Smooth muscle cell of the brain vasculature (primary cell): ENCODE measurements around the gene TP53TG5.
"Not testable (repeated sequence)": the region's sequence is repeated elsewhere in the genome, so short reads cannot be mapped to it uniquely, and the experiment has no call there.

Experiments
- DNase-seq: peaks from one replicate; pipeline ENCODE4 v3.0.0-alpha.2; 2012; ENCODE audit warnings: low read depth, low spot score

The TP53TG5 gene

DNA sequence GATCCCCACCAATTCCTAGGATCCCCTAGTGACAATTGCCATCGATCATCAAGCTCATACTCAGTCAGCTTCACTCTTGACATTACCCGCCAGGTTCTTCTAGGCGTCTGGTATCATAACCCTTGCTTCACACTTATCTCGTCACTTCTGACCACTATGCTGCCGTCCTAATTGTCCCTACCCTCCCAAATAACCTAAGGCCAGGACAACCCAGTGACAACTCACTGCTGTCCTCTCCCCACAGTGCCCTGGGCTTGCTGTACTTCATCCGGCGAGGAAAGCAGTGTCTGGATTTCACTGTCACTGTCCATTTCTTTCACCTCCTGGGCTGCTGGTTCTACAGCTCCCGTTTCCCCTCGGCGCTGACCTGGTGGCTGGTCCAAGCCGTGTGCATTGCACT, 11.5 kb downstream of the TP53TG5 start:
- no peak for DNase-seq

DNA sequence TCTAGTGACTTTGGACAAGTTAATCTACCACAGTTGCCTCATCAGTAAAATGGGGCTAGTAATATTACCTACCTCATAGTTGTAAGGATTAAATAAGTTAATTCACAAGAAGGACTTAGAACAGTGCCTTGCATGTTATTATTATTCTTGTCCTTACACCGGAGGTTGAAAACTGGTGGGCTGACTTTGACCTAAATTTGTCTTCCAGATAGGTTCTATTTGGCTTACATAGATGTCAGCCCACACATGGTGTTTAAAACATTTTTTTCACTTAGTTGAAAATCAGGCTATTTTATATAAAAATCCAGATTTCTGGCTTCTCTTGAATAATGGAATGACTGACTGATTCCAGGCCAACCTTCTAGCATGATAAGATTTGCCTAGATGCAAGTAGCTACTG, 11.9 kb downstream of the TP53TG5 start:
- DNase-seq, result no peak

DNA sequence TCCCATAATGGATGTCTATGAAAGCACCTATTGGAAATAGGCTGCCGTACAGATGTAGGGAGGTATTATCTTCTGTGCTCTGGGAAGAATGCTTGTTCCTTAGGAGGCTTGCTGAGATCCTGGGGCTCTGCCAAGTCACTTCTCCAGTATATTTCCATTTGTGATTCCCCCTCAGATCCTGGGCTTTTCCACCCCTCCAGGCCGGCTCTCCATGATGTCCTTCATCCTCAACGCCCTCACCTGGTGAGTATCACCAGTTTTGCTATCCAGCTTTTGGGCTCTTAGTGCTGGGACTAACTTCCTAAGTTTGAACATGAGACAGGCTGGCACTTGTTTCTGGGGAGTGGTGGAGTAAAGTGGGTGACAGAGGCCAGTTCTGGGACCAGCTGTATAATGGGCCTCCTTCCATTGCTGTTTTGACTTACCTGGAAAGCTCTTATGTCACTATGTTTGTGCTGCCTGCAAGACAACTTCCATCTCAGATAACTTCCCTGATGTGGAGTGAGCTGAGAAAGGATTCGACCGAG, 12.6 kb downstream of the TP53TG5 start:
- DNase-seq, result no peak

DNA sequence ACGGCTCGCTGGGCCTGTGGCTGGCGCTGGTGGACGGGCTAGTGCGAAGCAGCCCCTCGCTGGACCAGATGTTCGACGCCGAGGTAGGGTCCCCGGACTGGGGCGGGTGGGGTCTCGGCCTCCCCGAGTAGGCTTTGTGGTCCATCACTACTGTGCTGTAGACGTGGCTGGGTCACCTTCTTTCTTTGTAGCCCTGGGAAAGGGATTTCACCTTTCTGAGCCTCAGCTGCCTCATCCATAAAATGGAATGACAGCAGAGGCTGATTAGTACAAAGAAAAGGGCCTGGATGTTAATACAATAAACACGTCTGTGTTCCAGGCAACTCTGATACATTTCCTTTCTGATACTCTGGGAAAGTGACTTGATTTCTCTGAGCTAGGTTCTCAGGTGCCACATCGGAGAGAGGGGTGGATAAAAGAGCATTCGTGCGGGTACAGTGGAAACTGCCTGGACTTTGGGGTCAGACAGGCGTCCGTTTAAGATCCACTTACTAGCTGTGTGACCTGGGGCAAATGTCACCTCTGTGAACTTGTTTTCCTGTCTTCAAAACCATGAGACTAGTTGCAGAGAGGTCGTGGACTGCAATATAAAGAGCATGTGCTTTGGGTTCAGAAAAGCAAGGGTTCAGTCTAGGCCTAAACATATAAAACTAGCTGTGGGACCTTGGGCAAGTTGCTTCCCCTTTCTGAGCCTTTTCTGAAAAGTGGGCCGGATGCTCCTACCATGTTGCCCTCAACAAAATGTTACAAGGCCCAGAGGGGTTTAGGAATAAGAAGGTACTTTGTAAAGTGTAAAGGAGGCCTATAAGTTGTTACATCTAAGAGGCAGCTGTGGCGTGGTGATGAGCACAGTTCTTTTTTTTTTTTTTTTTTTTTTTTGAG, 14.3 kb downstream of the TP53TG5 start:
- no peak for DNase-seq

DNA sequence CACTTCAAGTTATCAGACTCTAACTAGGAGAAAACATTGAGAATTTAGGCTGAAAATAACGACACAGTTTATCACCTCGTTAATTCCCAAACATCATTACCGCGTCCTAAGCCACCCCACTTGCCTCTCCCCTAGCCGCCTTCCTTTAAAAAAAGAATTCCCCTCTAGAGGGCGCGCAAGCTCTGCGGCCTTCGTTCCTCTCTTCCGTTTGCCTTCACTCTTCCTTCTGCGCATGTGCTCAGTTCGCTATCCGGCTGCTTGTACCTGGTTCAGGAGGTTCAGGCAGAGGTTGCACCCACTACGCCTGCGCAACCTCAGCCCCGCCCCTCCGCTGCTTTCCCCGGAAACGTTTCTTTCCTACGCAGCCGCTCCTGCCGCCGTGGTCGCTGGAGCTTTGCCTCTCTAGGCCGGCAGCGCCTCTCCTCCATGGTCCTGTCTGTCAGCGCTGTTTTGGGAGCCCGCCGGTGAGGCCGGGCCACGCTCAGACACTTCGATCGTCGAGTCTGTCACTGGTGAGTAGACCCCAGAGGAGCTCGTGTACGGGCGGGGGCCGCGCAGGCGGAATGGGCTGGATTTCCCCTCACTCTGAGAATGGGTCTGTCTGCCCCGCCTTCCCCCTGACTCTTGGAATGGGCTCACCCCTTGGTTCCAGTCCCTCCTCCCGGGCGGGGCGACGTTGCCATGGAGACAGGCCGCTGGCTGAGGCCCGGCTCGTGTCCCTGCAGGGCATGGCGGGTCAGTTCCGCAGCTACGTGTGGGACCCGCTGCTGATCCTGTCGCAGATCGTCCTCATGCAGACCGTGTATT, 15.1 kb downstream of the TP53TG5 start, which contains the start of gene SYS1:
TSS of gene SYS1 (plus strand) at position 353 of the 807 bp plus-strand sequence. CDS start at position 729, 376 bp downstream.
- DNase-seq, result peak; percentile 94

DNA sequence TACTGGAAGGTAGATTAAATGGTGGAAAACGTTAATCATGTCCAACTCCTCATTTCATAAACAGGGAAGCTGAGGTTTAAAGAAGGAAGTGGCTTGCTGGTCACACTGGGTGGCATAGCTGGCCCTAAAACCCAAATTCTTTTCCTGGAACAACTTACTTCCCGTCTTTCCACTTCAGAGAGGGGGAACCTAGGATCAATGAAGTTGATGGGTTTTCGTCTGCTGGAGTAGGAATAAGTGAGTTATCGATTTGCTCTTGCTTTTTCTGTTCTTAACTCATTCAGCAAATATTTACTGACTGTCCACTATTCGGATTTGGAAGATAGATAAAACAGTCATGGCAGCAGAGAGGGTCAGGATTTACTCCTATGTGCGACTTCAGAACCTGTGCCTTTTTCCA, 16.3 kb downstream of the TP53TG5 start:
- DNase-seq, result no peak

DNA sequence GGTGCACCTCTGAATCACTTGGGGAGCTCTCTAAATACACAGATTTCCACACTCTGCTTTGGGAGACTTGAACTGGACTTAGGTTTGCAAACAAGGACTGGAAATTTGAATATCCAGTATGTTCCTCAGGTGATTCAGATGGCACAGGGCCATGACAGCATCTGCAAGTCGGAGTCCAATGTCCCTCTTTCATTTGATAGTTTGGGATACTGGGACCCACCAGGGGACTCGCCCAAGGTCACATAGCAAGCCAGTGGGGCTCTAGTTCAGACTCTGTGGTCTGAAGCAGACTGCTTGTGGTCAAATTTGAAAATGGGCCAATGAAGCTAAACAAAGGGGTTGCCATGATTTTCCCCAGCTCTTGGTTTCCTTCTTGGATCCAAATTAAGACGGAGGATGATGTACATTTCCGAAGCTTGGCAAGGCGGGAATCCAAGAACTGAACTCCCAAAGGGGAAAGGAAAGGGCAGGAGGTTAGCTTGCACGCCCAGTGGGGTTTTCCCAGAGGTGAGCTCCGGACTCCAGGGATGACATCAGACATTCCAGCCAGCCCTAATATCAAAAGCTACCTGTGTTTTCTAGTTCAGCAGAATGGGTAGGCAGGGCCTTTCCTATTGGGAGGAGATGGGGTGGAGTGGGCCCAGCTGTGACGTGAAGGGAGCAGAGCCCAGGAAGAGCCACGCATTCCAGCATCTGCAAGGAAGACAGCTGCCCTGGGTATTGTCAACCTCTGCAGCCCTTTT, 18.5 kb downstream of the TP53TG5 start:
- no peak for DNase-seq

DNA sequence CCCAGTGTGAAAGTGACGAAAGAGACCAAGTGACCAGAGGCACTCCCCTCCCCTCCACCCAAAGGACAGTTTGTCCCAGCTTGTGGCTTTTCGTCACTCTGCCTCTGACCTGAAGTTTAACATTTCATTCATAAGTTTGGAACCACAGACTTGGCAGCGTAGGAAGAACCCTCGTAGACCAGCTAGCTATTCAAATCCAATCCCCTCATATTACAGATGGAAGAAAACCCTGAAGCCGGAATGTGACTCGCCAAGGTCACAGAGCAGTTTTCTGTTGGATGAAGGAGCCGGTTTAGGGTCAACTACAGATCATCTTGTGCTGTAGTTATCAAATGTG, 19.1 kb downstream of the TP53TG5 start:
- DNase-seq, result no peak

DNA sequence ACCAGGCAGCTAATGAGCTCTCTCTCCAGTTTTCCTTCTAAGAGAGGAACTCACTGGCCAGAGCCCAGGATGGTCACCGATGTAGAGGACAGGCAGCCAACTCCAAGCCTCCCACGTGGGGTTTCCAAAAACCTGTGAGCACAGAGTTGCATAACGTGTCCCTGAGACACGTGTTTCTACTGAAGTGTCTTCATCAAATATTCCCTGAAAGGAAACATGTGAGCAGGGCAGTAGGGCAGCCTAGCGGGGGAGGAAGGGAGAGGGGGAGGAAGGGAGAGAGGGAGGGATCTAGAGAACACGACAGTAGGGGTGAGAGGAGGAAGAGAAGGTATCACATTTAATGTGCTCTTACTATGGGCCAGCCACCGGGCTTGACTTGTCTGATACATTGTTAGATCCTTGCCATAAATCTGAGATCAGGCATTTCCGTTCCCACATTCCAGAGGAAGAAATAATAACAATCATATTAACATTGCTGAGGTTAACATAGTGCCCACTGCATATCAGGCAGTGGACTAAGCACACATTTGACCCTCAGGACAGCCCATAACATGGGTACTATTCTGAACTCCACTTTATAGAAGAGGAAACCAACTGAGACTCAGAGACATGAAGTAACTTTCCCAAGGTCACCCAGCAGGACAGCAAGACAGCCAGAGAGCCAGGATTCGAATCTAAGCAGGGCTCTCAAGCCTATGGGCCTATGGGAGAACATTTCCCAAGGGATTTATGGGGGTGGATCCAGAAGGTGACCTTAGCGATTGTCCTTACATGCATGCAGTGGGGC, 19.6 kb downstream of the TP53TG5 start:
- DNase-seq, result no peak

DNA sequence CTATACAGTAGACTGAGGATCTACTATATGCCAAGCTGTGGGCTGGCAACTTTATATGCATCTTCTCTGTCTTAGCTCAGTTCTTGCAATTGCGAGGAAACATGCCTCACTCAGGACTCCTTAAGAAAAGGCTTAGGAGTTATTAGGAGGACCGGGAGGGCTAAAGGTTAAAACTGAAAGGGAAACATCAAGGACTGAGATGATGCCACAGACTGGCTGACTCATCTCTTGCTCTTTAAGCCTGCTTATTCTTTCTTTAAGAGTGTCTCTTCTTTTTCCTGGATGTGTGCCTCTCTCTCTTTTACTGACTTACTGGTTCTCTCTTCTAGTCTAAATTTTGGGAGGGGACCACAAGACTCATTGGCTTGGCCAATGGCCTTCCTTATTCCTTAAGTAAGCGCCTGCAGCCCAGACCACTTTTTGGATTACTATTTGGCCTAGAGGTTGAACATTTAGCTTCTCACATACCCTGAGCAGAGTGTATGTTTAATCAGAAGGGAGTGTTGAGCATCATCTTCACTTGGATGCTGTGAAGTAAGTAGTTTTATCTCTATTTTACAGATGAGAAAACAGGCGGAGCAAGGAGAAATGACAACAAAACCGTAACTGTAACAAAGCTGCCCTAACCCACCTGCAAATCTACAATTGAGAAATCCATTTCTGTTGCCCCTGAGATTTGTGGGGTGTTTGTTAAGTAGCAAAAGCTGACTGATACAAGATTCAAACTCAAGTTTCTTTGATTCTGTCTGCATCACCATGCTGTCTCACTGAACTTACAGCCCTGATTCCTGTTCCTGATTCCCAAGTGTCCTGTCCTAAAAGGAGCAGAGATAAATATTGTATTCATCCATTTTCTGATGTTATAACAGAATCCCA, 22.7 kb downstream of the TP53TG5 start:
- no peak for DNase-seq

DNA sequence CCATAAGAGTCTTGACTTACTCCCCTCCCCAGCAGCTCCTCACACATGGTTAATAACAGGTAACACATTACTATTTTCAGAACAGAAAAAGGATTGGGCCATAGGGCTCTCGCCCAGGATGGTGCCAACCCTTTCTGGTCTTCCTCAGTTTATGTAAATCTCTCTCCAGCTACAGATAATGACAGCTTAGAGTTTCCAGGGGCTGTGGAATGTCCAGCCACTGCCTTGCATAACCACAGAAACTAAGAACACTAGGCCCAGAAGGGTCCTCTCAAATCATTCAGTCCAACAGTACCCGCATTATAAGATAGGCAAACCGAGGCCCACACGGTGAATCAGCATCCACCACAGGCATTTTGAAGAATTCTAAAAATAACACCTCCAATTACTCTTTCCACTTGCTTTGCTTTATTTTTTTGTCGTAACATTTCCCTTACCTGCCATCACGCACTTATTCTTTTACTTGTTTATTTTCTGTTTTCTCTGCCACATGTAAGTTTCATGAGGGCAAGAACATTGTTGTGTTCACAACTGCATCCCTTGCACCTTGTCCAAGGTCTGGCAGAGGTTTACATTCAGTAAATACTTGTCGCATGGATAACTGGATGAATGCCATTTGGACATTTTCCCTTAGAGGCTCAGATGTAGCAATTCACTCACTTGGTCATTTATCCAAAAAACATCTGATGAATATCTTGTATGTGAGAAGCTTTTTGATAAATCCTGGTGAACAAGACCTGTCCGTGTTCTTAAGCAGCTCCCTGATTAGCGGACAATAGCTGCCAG, 23.5 kb downstream of the TP53TG5 start:
- DNase-seq, result no peak

DNA sequence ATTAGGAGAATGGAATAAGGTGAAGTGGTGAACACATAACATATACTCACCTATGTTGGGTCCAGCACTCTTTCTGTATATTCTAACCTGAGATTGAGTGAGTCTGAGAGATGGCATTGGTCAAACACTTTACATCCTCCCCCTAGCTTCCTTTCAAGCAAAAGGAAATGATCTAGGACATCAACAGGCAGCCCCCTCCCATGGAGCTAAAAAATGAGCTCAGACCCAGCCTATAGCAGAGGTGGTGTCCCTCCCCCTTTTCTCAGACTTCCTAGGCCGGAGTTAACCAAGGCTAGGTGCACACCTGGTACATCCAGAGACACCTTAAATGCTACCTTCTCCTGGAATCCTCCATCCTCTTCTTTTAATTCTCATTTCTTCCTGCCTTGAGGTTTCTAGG, 24.4 kb downstream of the TP53TG5 start:
- no peak for DNase-seq

DNA sequence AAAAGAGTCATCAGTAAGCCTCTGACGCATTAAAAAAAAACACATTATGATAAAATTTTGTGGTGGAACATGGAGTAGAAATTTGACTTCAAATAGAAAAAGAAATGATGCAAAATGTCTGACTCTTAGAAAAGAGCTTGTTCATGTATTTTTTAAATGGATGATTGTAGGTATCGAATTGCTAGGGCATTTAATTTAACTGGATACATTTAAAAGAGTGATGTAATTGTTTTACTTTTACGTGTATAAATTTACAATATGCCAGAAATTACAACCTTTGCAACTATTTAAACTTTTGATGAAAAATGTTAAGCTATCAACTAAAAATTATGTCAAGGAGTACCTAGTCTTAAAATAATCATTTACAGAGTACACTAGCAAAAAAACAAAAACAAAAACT, 25.4 kb downstream of the TP53TG5 start:
- no peak for DNase-seq

DNA sequence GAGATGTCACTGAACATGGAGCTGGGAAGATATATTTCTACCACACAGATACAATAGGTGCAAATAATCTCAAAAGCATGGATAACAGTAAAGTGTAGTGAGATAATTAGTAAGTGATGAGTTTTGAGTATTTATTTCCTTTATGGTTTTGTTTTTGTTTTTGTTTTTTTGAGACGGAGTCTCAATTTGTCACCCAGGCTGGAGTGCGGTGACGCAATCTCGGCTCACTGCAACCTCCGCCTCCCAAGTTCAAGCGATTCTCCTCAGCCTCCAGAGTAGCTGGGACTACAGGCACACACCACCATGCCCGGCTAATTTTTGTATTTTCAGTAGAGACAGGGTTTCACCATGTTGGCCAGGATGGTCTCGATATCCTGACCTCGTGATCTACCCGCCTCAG, 27.3 kb downstream of the TP53TG5 start:
- DNase-seq, result not testable (repeated sequence)

DNA sequence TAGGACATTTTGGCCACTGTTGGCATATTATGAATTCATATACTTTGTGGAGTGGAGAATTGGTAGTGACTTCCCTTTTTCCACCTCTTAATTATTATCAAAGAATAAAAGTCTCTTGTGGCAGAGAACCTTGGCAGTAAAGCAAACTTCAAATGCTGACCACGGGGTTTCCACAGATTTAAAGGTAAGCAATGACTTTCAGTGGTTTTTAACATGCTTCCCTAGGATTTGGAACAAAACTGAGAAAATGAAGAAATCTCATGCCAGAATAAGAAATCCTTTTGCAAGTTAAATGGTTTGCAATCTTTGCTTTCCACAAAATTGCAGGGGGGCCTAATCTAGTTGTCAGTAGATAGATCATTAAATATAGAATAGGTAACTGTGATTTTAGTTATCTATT, 27.9 kb downstream of the TP53TG5 start:
- no peak for DNase-seq

DNA sequence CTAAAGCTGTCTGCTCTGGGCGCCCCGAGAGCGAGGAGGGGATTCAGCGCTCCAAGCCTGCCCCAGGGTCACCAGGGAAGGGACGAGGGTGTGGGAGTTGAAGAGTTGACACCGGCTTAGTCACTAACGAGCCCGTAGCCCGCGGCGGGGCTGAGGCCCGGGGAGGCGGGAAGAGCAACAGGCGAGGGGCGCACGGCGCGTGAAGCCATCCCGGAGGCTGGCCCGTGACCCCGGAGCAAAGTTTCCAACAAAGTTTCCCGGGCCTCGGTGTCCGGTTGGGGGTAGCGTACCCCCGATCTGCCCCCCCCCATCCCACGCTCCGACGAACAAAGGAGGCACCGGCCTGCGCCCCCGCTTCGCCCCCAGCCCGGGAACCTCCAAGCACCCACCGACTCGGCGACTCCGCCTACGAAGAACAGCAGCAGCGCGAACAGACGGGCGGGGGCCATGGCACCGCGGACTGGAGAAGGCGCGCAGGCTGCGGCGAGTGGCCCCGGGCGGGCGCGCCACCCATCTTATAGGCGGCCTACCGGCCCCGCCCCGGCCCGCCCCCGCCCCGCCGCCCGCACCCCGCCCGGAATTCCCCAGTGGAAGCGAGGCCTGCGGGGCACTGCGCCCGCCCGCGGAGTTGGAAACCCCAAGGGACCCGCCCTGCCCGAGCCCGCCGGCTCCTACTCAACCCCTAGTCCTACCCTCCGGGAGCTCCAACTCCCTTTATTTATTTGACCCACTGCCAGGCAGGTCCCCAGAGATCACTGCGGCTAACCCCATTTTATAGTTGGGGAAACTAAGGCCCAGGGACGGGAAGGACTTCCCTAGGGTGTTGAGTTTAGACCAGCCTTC, 30.0 kb downstream of the TP53TG5 start, which contains the start of gene SDC4:
TSS of gene SDC4 (minus strand) at position 489 of the 843 bp plus-strand sequence. CDS start at position 449, 40 bp downstream.
- no peak for DNase-seq

DNA sequence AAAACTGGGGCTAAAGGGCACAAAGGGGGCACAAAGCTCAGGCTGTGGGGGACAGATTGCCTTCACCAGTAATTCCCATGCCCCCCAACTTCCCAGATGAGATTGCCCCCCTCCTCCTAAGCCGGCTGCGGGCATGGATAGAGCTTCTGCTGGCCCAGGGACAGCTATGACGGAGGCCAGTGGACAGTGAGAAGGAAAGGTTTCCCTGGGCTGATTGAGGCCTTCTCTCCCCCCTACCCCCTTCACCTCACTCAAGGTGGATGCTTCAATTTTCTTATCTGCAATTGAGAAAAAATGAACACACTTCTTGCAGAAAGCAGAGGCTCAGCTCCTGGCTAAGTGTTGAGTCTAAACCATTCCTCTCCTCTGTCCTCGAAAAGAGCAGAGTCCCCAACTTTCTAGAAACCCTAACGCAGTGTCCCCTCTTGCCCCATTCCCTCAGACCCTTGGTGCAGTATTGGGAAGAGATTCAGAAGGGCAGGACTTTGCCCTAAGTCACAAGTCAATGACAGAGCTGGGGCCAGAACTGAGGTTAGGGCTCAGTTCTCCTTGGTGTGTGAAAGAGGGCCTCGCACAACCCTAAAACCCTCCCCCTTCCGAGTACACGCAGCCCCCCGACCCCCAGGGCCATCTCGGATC, 30.7 kb downstream of the TP53TG5 start:
- no peak for DNase-seq

DNA sequence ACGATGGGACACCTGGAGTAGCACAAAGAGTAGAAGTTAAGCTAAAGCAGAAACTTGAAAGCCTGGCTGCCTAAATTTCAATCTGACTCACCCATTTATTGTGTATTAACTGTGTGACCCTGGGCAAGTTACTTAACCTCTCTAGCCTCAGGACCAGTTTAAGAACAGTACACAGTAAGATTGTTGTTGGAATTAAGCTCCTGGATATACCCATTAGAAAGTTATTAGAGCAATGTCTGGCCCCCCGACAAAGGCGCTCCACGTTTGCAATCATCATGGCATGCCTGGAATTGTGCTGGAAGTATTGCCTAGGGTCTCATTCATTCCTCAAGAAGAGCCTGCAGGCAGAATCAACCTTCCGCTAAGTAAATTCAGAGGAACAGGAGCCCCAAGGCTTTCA, 31.3 kb downstream of the TP53TG5 start:
- DNase-seq, result no peak
